ENCODE data around the gene GABARAPL1. TPM values are rescaled to one million over a fixed set of nuclear protein-coding genes. Genes with fewer than 3 reads are reported as not detected.

The GABARAPL1 gene
- total RNA-seq, 1 experiment from 2014 or later = 55.6 TPM

- Mint-ChIP-seq H3K4me1 (peaks cover 11 to 12% of the 10 kb centered on the region in 2 experiments), H3K27ac (no peak overlapping the region), H3K36me3 (ENCODE audit: insufficient read depth in 1 of 3, low read depth in 3 of 3) (no peaks in the 10 kb centered on the region), H3K4me3 (no peak overlapping the region), H3K27me3 (ENCODE audit: low read depth) (no peaks in the 10 kb centered on the region), H3K9me3 (no peaks in the 10 kb centered on the region; a peak in 1 of 5 replicates)
- H3K9me3 ChIP-seq (ENCODE audit: control insufficient read depth, low read depth, low read length) = no peaks in the 10 kb centered on the region
- no peaks in the 10 kb centered on the region for H4K20me1 ChIP-seq (ENCODE audit: control insufficient read depth, insufficient read depth, insufficient read length)
- DNase-seq = no peak
- no peak overlapping the region for H3K18ac ChIP-seq (ENCODE audit: insufficient read length, low read depth, low read length)
- H2AFZ ChIP-seq (ENCODE audit: low read length) = no peak overlapping the region
- no peak overlapping the region for H4K91ac ChIP-seq (ENCODE audit: insufficient read length, low read depth, low read length)
- no peak overlapping the region for H2BK12ac ChIP-seq (ENCODE audit: insufficient read length, low read depth, low read length)
- no peak overlapping the region for H3K56ac ChIP-seq (ENCODE audit: insufficient read length, low read depth, low read length)
- H3K79me1 ChIP-seq (ENCODE audit: insufficient read depth, low read depth, low read length, poor library complexity, severe bottlenecking) = no peaks in the 10 kb centered on the region
- no peak overlapping the region for H2BK5ac ChIP-seq (ENCODE audit: insufficient read length, low read length)
- H4K8ac ChIP-seq (replicated peaks; ENCODE audit: insufficient read length, low read depth, low read length) = no peak overlapping the region
- H3K79me2 ChIP-seq (ENCODE audit: insufficient read depth, low read length) = no peaks in the 10 kb centered on the region
- H3K4me1 ChIP-seq (ENCODE audit: insufficient read depth, low read length) = no peaks in the 10 kb centered on the region
- H3K4me2 ChIP-seq (ENCODE audit: insufficient read depth, insufficient read length, low read length) = no peak overlapping the region
- H2BK15ac ChIP-seq (ENCODE audit: low read depth, low read length) = no peak overlapping the region
- H3K23ac ChIP-seq (ENCODE audit: insufficient read length, low read depth, low read length) = no peak overlapping the region
- no peak for TF ChIP-seq CTCF (conservative IDR thresholded peaks at IDR 0.05)
- no CpG with 5 or more reads among the region's 1 CpG for WGBS (ENCODE audit: extremely low coverage, insufficient read length, low lambda C conversion rate)
- H3K23me2 ChIP-seq (ENCODE audit: insufficient read length, low read depth, low read length, poor library complexity, severe bottlenecking) = no peaks in the 10 kb centered on the region
- H3K9ac ChIP-seq (ENCODE audit: extremely low read depth, insufficient read length, low read length) = no peak overlapping the region
- H4K5ac ChIP-seq (ENCODE audit: insufficient read length, low read depth, low read length) = no peak overlapping the region
- H3K14ac ChIP-seq (ENCODE audit: insufficient read depth, low read length) = no peak overlapping the region
- no peak overlapping the region for H3K27ac ChIP-seq (ENCODE audit: insufficient read length, low read depth, low read length)
- H2AK5ac ChIP-seq (ENCODE audit: insufficient read length, low read length) = no peak overlapping the region
- H2BK20ac ChIP-seq (ENCODE audit: low read depth, low read length, poor library complexity, severe bottlenecking) = no peak overlapping the region
- H3T11ph ChIP-seq (ENCODE audit: low read length) = no peak overlapping the region
- no peaks in the 10 kb centered on the region for H3K27me3 ChIP-seq (ENCODE audit: insufficient read depth, low read length)
- H2BK120ac ChIP-seq (ENCODE audit: low read depth, low read length, poor library complexity, severe bottlenecking) = no peak overlapping the region
- no peak overlapping the region for H3K4ac ChIP-seq (ENCODE audit: low read depth, low read length)
These were observed 29.9 kb downstream of the GABARAPL1 start for GRCh38 chr12:10242539-10242938.
